ENCODE measurements around the gene PTBP2. TPM values are rescaled to one million over a fixed set of nuclear protein-coding genes. Genes with fewer than 3 reads are reported as not detected.

Gene PTBP2
- total and polyA plus RNA-seq, 2 of the 8 experiments (the other 6 are each of a cell fraction or from before 2014, with no cell fraction given) = 24.2 to 61.7 TPM

DNA sequence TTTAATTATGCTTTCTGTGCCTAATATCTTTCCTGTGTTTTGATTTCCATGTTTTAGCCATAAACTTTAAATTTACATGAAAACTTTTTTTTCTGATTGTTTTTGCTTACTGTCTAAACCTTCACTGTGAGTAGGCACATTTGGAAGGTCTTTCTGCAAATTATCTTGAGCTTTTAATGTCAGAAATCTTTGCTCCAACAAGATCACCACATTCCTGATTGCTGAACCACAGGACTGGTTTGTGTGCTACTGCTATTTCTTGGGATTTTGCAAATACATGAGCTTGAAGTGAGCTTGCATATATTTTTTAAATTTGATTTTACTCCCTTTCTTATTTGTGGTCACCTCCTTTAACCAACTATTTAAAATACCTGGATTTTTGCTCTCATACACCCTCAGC lies 61.3 kb downstream of the PTBP2 start:
- no peak overlapping the region for H3K9ac ChIP-seq (replicated peaks in 1 of 4; ENCODE audit: extremely low read depth in 1 of 4, low read depth in 3 of 4, low read length in 3 of 4)
- H4K91ac ChIP-seq (replicated peaks; ENCODE audit: insufficient read length, low read length) = no peak overlapping the region
- FAIRE-seq = no peak

More for the DNA sequence above, 61.3 kb downstream of the PTBP2 start:
- ChIA-PET POLR2A (ENCODE audit: partially characterized antibody) (interaction anchor here (1.5 kb wide), 1 partner anchor 60 kb away, joined by 3 read pairs; no protein-coding TSS in a partner anchor), CTCF (ENCODE audit: partially characterized antibody) (no interaction called here)
- H4K8ac ChIP-seq (ENCODE audit: extremely low read depth, insufficient read depth, low read length) = no peak overlapping the region
- no peaks in the 10 kb centered on the region for H3K4me1 ChIP-seq (replicated peaks in 1 of 4; ENCODE audit: control insufficient read depth in 3 of 4, insufficient read depth in 4 of 4, low read length in 3 of 4)
- H3K4ac ChIP-seq (replicated peaks; ENCODE audit: insufficient read length, low read depth, low read length) = no peak overlapping the region
- no peaks in the 10 kb centered on the region for H3K23me2 ChIP-seq (ENCODE audit: low read depth, low read length)
- peaks cover 3 to 92% (median 44%) of the 10 kb centered on the region in 4 experiments; a peak in 7 of 8 replicates for H3K36me3 ChIP-seq (ENCODE audit: control insufficient read depth in 2 of 4, insufficient read depth in 4 of 4, low read length in 3 of 4)
- no peaks in the 10 kb centered on the region for H3K9me3 ChIP-seq (ENCODE audit: insufficient read depth in 2 of 2, low read depth in 1 of 2, low read length in 1 of 2)
- no peak overlapping the region for H2AK5ac ChIP-seq (ENCODE audit: low read depth, low read length)
- H2BK15ac ChIP-seq (ENCODE audit: low read length) = no peak overlapping the region
- H2BK12ac ChIP-seq (ENCODE audit: low read depth, low read length) = no peak overlapping the region
- no peak for TF ChIP-seq CTBP2 (IDR thresholded peaks at IDR 0.05; ENCODE audit: borderline replicate concordance, insufficient read depth, insufficient read length, low read length)
- no peak for TF ChIP-seq POLR2AphosphoS5 (IDR thresholded peaks at IDR 0.05; ENCODE audit: low read depth, low read length)
- no peak for TF ChIP-seq TAF1 (IDR thresholded peaks at IDR 0.05; ENCODE audit: low read depth, low read length)
- no peak for TF ChIP-seq CBX5 (IDR thresholded peaks at IDR 0.05; ENCODE audit: low read depth, low read length)
- no peak for TF ChIP-seq SIN3A (conservative IDR thresholded peaks at IDR 0.05 in 1 of 2, IDR thresholded peaks at IDR 0.05 in 1 of 2; ENCODE audit: low read depth in 1 of 2, low read length in 2 of 2)
- no peak for TF ChIP-seq KDM5A (IDR thresholded peaks at IDR 0.05; ENCODE audit: low read length)
- TF ChIP-seq, protein P1, sequence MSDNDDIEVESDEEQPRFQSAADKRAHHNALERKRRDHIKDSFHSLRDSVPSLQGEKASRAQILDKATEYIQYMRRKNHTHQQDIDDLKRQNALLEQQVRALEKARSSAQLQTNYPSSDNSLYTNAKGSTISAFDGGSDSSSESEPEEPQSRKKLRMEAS (IDR thresholded peaks at IDR 0.05) = no peak
- TF ChIP-seq JUND (IDR thresholded peaks at IDR 0.05; ENCODE audit: low read length) = no peak
- no peak for TF ChIP-seq POU5F1 (IDR thresholded peaks at IDR 0.05; ENCODE audit: low read depth, low read length)
- TF ChIP-seq RNF2 (IDR thresholded peaks at IDR 0.05; ENCODE audit: borderline replicate concordance, low read depth, low read length, missing control alignments, poor library complexity, severe bottlenecking) = no peak
- no peak overlapping the region for H3K4me2 ChIP-seq (ENCODE audit: insufficient read depth in 1 of 2, low read depth in 2 of 2, low read length in 2 of 2)
- no peaks in the 10 kb centered on the region for H3K79me1 ChIP-seq (ENCODE audit: low read depth, low read length)
- no peak overlapping the region for H4K5ac ChIP-seq (ENCODE audit: insufficient read length, low read depth, low read length)
- H2BK5ac ChIP-seq (ENCODE audit: low read depth, low read length) = no peak overlapping the region
- H3K14ac ChIP-seq (ENCODE audit: insufficient read length) = no peak overlapping the region
- H2BK20ac ChIP-seq (ENCODE audit: low read length) = no peak overlapping the region
- no peak for DNase-seq (ENCODE audit: low read depth in 1 of 2, low spot score in 2 of 2)
- H3K79me2 ChIP-seq (ENCODE audit: control insufficient read depth in 1 of 2, insufficient read depth in 2 of 2, low read length in 2 of 2) = peaks cover 0 to 15% of the 10 kb centered on the region in 2 experiments; a peak in 2 of 4 replicates
- H3K56ac ChIP-seq (replicated peaks; ENCODE audit: insufficient read length, low read depth, low read length) = no peak overlapping the region
- peaks cover 0 to 2% of the 10 kb centered on the region in 2 experiments for H4K20me1 ChIP-seq (replicated peaks in 1 of 2; ENCODE audit: control insufficient read depth in 1 of 2, insufficient read depth in 2 of 2, low read length in 2 of 2)
- peaks cover 0 to 1% (median 0%) of the 10 kb centered on the region in 4 experiments; a peak in 1 of 7 replicates for H3K27me3 ChIP-seq (replicated peaks in 1 of 4; ENCODE audit: control insufficient read depth in 3 of 4, extremely low read depth in 1 of 4, insufficient read depth in 3 of 4, low read length in 3 of 4)
- H3K4me3 ChIP-seq (ENCODE audit: extremely low read depth in 1 of 4, insufficient read depth in 2 of 4, low read depth in 3 of 4, low read length in 4 of 4) = no peak overlapping the region
- H2BK120ac ChIP-seq (replicated peaks; ENCODE audit: low read depth, low read length) = no peak overlapping the region
- H3K27ac ChIP-seq (ENCODE audit: low read depth, low read length) = no peak overlapping the region
- H3K18ac ChIP-seq (ENCODE audit: extremely low read depth, low read length) = no peak overlapping the region
- H2AFZ ChIP-seq (ENCODE audit: low read length) = no peak overlapping the region
- no peak overlapping the region for H3K23ac ChIP-seq (ENCODE audit: insufficient read length)

Data from H1 (cell line).